Lung (tissue), 16 donors: ENCODE measurements around the gene TNFRSF19. TPM values are rescaled to one million over a fixed set of nuclear protein-coding genes. Genes with fewer than 3 reads are reported as not detected.
"Not testable (repeated sequence)": the region's sequence is repeated elsewhere in the genome, so short reads cannot be mapped to it uniquely, and the experiment has no call there.

Experiments
- ATAC-seq: fragments of 200-7000 bp; cut with Tn5 transposase; one replicate; pipeline ENCODE4 v1.9.1; 2020; ENCODE audit warnings: moderate number of reproducible peaks; ENCODE audit not compliant: insufficient read depth, low FRiP score
- DNase-seq, 3 donors: peaks; one replicate each; pipeline ENCODE4 v3.0.0-alpha.2; 2013 to 2017
- H3K27ac ChIP-seq, 2 donors: one replicate each; pipeline ENCODE4 v1.5.1; 2013; ENCODE audit warnings: mild to moderate bottlenecking in 2 of 2, moderate library complexity in 2 of 2, control low read depth in 1 of 2, inconsistent platforms in 1 of 2, low read depth in 1 of 2, low read length in 1 of 2
- H3K27me3 ChIP-seq, 3 donors: one replicate each; pipeline ENCODE4 v1.5.1; 2013; ENCODE audit warnings: low read length in 2 of 3; ENCODE audit not compliant: control insufficient read depth in 3 of 3, insufficient read depth in 3 of 3
- H3K36me3 ChIP-seq, 4 donors: one replicate each; pipeline ENCODE4 v1.5.1; 2013; ENCODE audit warnings: low read length in 4 of 4, mild to moderate bottlenecking in 1 of 4, moderate library complexity in 1 of 4; ENCODE audit not compliant: control insufficient read depth in 4 of 4, insufficient read depth in 4 of 4
- H3K4me1 ChIP-seq, 5 donors: one replicate each; pipeline ENCODE4 v1.5.1; 2013; ENCODE audit warnings: low read length in 5 of 5, mild to moderate bottlenecking in 2 of 5, moderate library complexity in 1 of 5; ENCODE audit not compliant: control insufficient read depth in 5 of 5, insufficient read depth in 5 of 5
- H3K4me3 ChIP-seq: one replicate; pipeline ENCODE4 v1.5.1; 2013; ENCODE audit warnings: mild to moderate bottlenecking, control low read depth, moderate library complexity
- H3K9ac ChIP-seq, 2 donors: one replicate each; pipeline ENCODE4 v1.5.1; 2013; ENCODE audit warnings: low read length in 2 of 2, control low read depth in 1 of 2; ENCODE audit not compliant: insufficient read depth in 1 of 2
- H3K9me3 ChIP-seq, 4 donors: one replicate each; pipeline ENCODE4 v1.5.1; 2013; ENCODE audit warnings: low read length in 3 of 4, mild to moderate bottlenecking in 1 of 4, moderate library complexity in 1 of 4; ENCODE audit not compliant: control insufficient read depth in 4 of 4, insufficient read depth in 3 of 4
- WGBS, 2 donors: extraction: QIAGEN DNeasy Blood & Tissue Kit; methylation state at CpG; one replicate each; pipeline ENCODE4 v1.1.7; 2013; 5-methylcytosine and 5-hydroxymethylcytosine counted together
- long read RNA-seq, 5 donors: transcript quantifications; one replicate each; lab custom pipeline, GENCODE V29; 2026
- polyA plus RNA-seq, 2 donors: library from polyadenylated mRNA; stranded (reverse); fragments of 200-250 nt; gene quantifications; one replicate each; pipeline ENCODE4 v1.2.1, GENCODE V29; 2013
- total RNA-seq, 2 donors: library from RNA; depleted of rRNA in 1 of 2; stranded (reverse); fragments of >200 nt in 1 of 2; gene quantifications; one replicate each; pipeline ENCODE4 v1.2.1, GENCODE V29; 2014 to 2021
- TF ChIP-seq, protein P1 (sequence below): IDR thresholded peaks from 2 replicates; pipeline ENCODE4 v1.5.1; 2012; ENCODE audit warnings: mild to moderate bottlenecking; ENCODE audit errors: control extremely low read depth, extremely low read depth
- donor health status: control.
- donor health status: control.
- donor health status: Bipolar disorder and iron deficiency.
- donor health status: healthy.
- donor health status: DM: yes; HTN: yes; CAD: no.

TNFRSF19 gene, protein sequence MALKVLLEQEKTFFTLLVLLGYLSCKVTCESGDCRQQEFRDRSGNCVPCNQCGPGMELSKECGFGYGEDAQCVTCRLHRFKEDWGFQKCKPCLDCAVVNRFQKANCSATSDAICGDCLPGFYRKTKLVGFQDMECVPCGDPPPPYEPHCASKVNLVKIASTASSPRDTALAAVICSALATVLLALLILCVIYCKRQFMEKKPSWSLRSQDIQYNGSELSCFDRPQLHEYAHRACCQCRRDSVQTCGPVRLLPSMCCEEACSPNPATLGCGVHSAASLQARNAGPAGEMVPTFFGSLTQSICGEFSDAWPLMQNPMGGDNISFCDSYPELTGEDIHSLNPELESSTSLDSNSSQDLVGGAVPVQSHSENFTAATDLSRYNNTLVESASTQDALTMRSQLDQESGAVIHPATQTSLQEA
- total RNA-seq (10 to 100 TPM; 56.6 to 68.0 TPM), polyA plus RNA-seq (10 to 100 TPM in 1 of 2 donors, 1 to 10 TPM in 1; 9.5 to 12.8 TPM)
- long read RNA-seq, donor 1, full-length matches to known transcripts, result 13 of 18 reads
- long read RNA-seq, donor 1, partial matches to known transcripts, result 5 of 18 reads
- long read RNA-seq, donor 1, other reads (novel, unspliced or antisense), result 0 of 18 reads
- long read RNA-seq, donor 2, full-length matches to known transcripts, result 5 of 5 reads
- long read RNA-seq, donor 2, partial matches to known transcripts, result 0 of 5 reads
- long read RNA-seq, donor 2, other reads (novel, unspliced or antisense), result 0 of 5 reads
- long read RNA-seq, donor 3, full-length matches to known transcripts, result 5 of 5 reads
- long read RNA-seq, donor 3, partial matches to known transcripts, result 0 of 5 reads
- long read RNA-seq, donor 3, other reads (novel, unspliced or antisense), result 0 of 5 reads
- long read RNA-seq, donor 4, full-length matches to known transcripts, result 4 of 9 reads
- long read RNA-seq, donor 4, partial matches to known transcripts, result 5 of 9 reads
- long read RNA-seq, donor 4, other reads (novel, unspliced or antisense), result 0 of 9 reads
- long read RNA-seq, donor 5, full-length matches to known transcripts, result 23 of 36 reads
- long read RNA-seq, donor 5, partial matches to known transcripts, result 13 of 36 reads
- long read RNA-seq, donor 5, other reads (novel, unspliced or antisense), result 0 of 36 reads

DNA sequence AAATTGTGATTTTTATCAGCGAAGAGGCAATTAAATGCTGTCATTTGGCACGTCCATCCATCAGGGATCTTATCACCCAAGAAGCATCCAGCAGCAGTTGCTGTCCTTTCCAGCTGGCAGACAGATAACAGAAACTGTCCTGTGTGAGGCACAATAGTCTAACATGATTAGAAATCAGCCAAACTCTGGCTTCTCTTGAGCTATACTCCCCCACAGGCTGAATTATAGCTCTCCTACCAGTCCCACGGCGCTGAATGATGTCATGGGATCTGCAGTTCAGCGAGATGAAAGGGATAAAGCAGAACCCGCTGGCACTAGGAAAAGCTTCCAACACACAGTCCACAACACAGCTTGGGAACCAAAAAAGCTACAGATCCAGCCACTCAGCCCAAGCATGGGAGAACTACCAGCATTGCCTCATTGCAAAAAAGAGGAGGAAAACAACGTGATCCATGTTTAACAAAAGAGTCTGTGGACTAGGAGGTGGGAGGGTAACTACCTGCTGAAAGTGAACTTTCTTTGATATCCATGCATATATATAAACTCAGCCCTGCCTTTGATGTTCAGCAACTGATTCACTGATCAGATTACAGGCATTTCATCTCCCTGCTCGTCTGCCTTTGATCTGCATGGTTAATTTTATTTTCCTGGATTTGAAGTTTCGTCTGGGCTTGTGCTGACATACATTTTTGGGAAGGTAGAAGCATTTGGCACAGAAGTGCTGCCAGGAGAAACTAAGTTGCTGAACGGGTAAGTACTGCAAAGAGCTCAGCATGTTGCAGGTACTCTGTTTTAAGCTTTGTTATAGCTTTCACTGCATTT, at the start of gene TNFRSF19:
TSS of gene TNFRSF19 (plus strand) at position 314 of the 822 bp plus-strand sequence. CDS start 19,772 bp downstream, outside the sequence.
- WGBS, 2 donors, result 29 to 35% methylated on average over 10 of the region's 10 CpGs
- peak; percentile 34 for ATAC-seq
- Histone ChIP-seq H3K27me3 (no peaks in the 10 kb centered on the region), H3K4me1 (peaks cover 0 to 28% (median 0%) of the 10 kb centered on the region in 5 donors), H3K27ac (peak within 1 kb of the TSS; percentile 38 to 39), H3K36me3 (no peaks in the 10 kb centered on the region), H3K9ac (peak within 1 kb of the TSS; percentile 29 to 80), H3K4me3 (no peak within 1 kb of the TSS), H3K9me3 (no peaks in the 10 kb centered on the region)
- TF ChIP-seq, protein P1, sequence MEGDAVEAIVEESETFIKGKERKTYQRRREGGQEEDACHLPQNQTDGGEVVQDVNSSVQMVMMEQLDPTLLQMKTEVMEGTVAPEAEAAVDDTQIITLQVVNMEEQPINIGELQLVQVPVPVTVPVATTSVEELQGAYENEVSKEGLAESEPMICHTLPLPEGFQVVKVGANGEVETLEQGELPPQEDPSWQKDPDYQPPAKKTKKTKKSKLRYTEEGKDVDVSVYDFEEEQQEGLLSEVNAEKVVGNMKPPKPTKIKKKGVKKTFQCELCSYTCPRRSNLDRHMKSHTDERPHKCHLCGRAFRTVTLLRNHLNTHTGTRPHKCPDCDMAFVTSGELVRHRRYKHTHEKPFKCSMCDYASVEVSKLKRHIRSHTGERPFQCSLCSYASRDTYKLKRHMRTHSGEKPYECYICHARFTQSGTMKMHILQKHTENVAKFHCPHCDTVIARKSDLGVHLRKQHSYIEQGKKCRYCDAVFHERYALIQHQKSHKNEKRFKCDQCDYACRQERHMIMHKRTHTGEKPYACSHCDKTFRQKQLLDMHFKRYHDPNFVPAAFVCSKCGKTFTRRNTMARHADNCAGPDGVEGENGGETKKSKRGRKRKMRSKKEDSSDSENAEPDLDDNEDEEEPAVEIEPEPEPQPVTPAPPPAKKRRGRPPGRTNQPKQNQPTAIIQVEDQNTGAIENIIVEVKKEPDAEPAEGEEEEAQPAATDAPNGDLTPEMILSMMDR, result no peak
- DNase-seq, result peak; percentile 88 to 96 (median 94)

DNA sequence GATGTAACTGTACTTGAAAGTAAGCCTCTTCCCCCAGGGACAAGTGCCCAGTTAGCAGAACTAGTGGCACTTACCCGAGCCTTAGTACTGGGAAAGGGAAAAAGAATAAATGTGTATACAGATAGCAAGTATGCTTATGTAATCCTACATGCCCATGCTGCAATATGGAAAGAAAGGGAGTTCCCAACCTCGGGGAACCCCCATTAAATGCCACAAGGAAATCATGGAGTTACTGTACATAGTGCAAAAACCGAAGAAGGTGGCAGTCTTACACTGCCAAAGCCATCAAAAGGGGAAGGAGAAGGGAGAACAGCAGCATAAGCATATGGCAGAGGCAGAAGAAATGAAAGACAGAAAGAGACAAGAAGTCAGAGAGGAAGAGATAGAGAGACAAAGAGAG, 40.3 kb upstream of the TNFRSF19 start:
- not testable (repeated sequence) for ATAC-seq, H3K27ac ChIP-seq, H3K9ac ChIP-seq, H3K27me3 ChIP-seq, H3K36me3 ChIP-seq, H3K4me1 ChIP-seq, H3K9me3 ChIP-seq, H3K4me3 ChIP-seq, DNase-seq
- WGBS, 2 donors, result 44 to 61% methylated on average over 3 of the region's 3 CpGs

DNA sequence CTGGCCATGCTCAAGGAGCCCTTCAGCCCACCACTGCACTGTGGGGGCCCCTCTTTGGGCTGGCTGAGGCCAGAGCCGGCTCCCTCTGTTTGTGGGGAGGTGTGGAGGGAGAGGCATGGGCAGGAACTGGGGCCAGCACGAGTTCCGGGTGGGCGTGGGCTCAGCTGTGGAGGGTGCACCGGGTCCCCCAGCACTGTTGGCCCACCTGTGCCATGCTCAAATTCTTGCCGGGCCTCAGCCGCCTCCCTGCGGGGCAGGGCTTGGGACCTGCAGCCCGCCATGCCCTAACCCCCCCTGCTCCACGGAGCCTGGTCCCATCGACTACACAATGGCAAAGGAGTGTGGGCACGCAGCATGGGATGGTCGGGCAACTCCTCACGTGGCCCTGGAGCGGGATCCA, 38.8 kb upstream of the TNFRSF19 start:
- H3K4me1 ChIP-seq, result no peaks in the 10 kb centered on the region
- no peaks in the 10 kb centered on the region for H3K27me3 ChIP-seq
- H3K4me3 ChIP-seq, result no peak overlapping the region
- H3K9me3 ChIP-seq, result peaks cover 0 to 6% (median 2%) of the 10 kb centered on the region in 4 donors
- ATAC-seq, result no peak
- no peaks in the 10 kb centered on the region for H3K36me3 ChIP-seq
- no peak for DNase-seq
- no peak overlapping the region for H3K9ac ChIP-seq
- WGBS, 2 donors, result 96 to 97% methylated on average over 15 of the region's 15 CpGs
- H3K27ac ChIP-seq, result no peak overlapping the region
- TF ChIP-seq, protein P1, result no peak
